NCI-H1436 treated with DMSO at 0.1 percent for 48 hours (cell line): ENCODE measurements around the gene CACNA2D3.

Source experiments
- DNase-seq: peaks from one replicate; lab custom pipeline; 2025; lab: John Stamatoyannopoulos, UW

Gene CACNA2D3

GRCh38 chr3:54127499-54128056 is 5.2 kb downstream of the CACNA2D3 start:
- DNase-seq, result no peak

GRCh38 chr3:54131026-54131605 is 8.8 kb downstream of the CACNA2D3 start:
- DNase-seq, result no peak

- no peak for DNase-seq
Measured at GRCh38 chr3:54131890-54132289, 9.5 kb downstream of the CACNA2D3 start.

- DNase-seq, result no peak
Measured at GRCh38 chr3:54132685-54133084, 10.3 kb downstream of the CACNA2D3 start.

GRCh38 chr3:54133196-54133595 is 10.8 kb downstream of the CACNA2D3 start:
- no peak for DNase-seq

- no peak for DNase-seq
Measured at GRCh38 chr3:54134155-54134554, 11.8 kb downstream of the CACNA2D3 start.

GRCh38 chr3:54134713-54135112 is 12.4 kb downstream of the CACNA2D3 start:
- DNase-seq, result no peak

- no peak for DNase-seq
Measured at GRCh38 chr3:54137311-54137710, 15.0 kb downstream of the CACNA2D3 start.

GRCh38 chr3:54138937-54139547 is 16.7 kb downstream of the CACNA2D3 start:
- DNase-seq, result no peak

GRCh38 chr3:54139630-54140029 is 17.3 kb downstream of the CACNA2D3 start:
- peak; percentile 51 for DNase-seq

GRCh38 chr3:54144284-54144683 is 21.9 kb downstream of the CACNA2D3 start:
- DNase-seq, result no peak

GRCh38 chr3:54146506-54147239 is 24.3 kb downstream of the CACNA2D3 start:
- no peak for DNase-seq

GRCh38 chr3:54150864-54151467 is 28.6 kb downstream of the CACNA2D3 start:
- DNase-seq, result no peak

- DNase-seq, result no peak
Measured at GRCh38 chr3:54153477-54153876, 31.1 kb downstream of the CACNA2D3 start.

GRCh38 chr3:54157860-54158259 is 35.5 kb downstream of the CACNA2D3 start:
- DNase-seq, result no peak

- no peak for DNase-seq
Measured at GRCh38 chr3:54159917-54160316, 37.6 kb downstream of the CACNA2D3 start.

GRCh38 chr3:54163441-54163840 is 41.1 kb downstream of the CACNA2D3 start:
- no peak for DNase-seq

GRCh38 chr3:54164192-54164975 is 42.0 kb downstream of the CACNA2D3 start:
- DNase-seq, result no peak

- no peak for DNase-seq
Measured at GRCh38 chr3:54165865-54166264, 43.5 kb downstream of the CACNA2D3 start.

- no peak for DNase-seq
Measured at GRCh38 chr3:54167999-54168398, 45.6 kb downstream of the CACNA2D3 start.

- no peak for DNase-seq
Measured at GRCh38 chr3:54168451-54168850, 46.1 kb downstream of the CACNA2D3 start.

GRCh38 chr3:54169524-54169923 is 47.2 kb downstream of the CACNA2D3 start:
- DNase-seq, result no peak
